GM19025 (cell line): ENCODE data around the gene MCRS1.
"Not testable (repeated sequence)": the region's sequence is repeated elsewhere in the genome, so short reads cannot be mapped to it uniquely, and the experiment has no call there.

Experiments
- ATAC-seq: cut with Tn5 transposase; IDR thresholded peaks from one replicate; pipeline ENCODE4 v1.9.1; 2021; ENCODE audit warnings: mild to moderate bottlenecking, low read depth, moderate library complexity; ENCODE audit not compliant: unreplicated experiment

MCRS1 gene

GRCh38 chr12:49525942-49526341, 42.0 kb downstream of the MCRS1 start:
- ATAC-seq: no peak

GRCh38 chr12:49524660-49525324, 43.1 kb downstream of the MCRS1 start:
- ATAC-seq: no peak

GRCh38 chr12:49521389-49521788, 46.6 kb downstream of the MCRS1 start:
- no peak for ATAC-seq

GRCh38 chr12:49519574-49519936, 48.4 kb downstream of the MCRS1 start:
- no peak for ATAC-seq

- no peak for ATAC-seq
Observed at GRCh38 chr12:49518914-49519573, 48.9 kb downstream of the MCRS1 start.

- ATAC-seq: no peak
Observed at GRCh38 chr12:49515266-49515665, 52.7 kb downstream of the MCRS1 start.

- no peak for ATAC-seq
Observed at GRCh38 chr12:49512546-49512945, 55.4 kb downstream of the MCRS1 start.

- ATAC-seq: no peak
Observed at GRCh38 chr12:49511410-49511809, 56.5 kb downstream of the MCRS1 start.

GRCh38 chr12:49509681-49510080, 58.3 kb downstream of the MCRS1 start:
- ATAC-seq: not testable (repeated sequence)
